Daoy (cell line): Measurements from ENCODE around the gene SASH1. TPM values are rescaled to one million over a fixed set of nuclear protein-coding genes. Genes with fewer than 3 reads are reported as not detected.
"Not testable (repeated sequence)": the region's sequence is repeated elsewhere in the genome, so short reads cannot be mapped to it uniquely, and the experiment has no call there.

Experiments used
- DNase-seq: peaks from one replicate; pipeline ENCODE4 v3.0.0-alpha.2; 2015; ENCODE audit warnings: low read depth
- total RNA-seq: library from RNA; depleted of rRNA; stranded (reverse); fragments of >200 nt; shearing (Covaris generic); gene quantifications from 2 replicates; pipeline ENCODE4 v1.2.3, GENCODE V29; 2014

SASH1 gene
- total RNA-seq, 1 experiment from 2014 or later: 12.4 TPM

DNA sequence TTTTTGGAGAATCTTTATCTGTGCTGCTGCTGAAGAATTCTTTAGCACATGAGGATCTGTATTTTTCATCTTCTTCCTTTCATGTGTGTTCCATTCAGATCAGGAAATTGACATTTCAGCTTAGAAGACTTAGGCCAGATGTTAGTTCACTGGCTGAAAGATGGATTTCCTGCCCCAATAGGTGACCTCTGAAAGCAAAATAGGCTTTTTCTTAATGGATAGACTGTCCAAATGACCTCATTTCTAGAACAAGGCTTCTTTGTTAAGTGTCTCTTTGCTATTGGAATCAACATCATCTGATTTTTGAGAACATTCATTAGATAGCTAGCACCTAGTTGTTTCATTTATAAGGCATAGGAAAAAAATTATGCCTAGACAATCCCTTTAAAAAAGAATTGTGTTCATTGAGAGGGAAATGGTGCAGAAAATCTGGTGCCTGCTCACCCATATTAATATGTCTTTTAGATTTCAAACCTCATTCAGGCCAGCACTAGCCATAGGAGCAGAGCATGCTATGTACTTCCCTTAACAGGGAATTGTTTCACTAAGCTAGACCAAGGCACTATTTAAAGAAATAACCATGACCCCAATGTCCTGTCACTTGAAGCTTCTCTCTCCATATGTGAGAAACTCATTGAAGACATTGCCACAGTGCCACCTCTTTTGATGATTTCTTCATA is 13.6 kb upstream of the SASH1 start:
- no peak for DNase-seq

GRCh38 chr6:148329596-148330381 is 12.8 kb upstream of the SASH1 start:
- DNase-seq: no peak

DNA sequence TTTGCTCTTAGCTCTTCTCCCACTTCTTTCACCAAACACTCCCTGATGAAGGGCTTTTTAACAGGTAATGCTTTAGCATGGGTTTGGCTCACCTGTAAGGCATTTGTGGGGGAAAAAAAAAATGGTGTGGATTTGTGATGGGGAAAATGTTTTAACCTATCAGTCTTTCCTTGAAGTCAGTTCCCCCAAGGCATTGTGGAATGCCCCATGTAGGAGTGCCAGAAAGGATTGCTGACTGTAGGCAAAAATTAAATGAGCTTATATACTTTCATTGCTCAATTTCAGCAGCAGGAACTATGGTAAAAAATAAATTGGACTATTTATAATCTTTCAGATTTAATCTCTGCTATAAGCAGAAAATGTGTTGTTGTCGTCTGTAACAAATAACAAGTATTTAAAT is 10.6 kb upstream of the SASH1 start:
- DNase-seq: no peak

DNA sequence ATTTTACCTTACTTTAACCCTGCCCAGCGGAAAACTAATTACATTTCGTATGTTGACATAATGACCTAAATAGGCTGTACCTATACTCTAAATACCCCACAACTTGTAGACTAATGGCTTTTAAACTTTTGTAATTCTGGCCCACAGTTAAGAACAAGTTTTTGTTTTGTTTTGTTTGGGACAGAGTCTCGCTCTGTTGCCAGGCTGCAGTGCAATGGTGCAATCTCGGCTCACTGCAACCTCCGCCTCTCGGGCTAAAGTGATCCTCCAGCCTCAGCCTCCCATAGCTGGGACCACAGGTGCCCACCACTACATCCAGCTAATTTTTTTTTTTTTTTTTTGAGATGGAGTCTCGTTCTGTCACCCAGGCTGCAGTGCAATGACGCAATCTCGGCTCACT is 5.7 kb upstream of the SASH1 start:
- no peak for DNase-seq

DNA sequence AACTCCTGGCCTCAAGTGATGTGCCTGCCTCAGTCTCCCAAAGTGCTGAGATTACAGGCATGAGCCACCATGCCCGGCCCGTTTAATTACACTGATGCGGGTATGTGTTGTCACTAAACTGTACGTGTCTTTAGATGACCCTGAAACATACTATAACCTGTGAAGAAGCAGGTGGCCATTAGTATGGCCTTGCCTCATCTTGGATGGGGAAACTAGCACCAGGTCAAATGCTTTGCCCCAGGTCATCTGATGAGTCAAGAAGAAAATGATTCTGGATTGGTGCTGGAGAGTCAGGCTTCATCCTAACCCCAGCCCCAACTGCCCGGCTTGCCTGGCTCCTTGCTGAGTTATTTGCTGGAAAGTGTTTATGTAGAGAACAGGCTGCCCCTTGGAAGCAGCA is 2.9 kb upstream of the SASH1 start:
- no peak for DNase-seq

DNA sequence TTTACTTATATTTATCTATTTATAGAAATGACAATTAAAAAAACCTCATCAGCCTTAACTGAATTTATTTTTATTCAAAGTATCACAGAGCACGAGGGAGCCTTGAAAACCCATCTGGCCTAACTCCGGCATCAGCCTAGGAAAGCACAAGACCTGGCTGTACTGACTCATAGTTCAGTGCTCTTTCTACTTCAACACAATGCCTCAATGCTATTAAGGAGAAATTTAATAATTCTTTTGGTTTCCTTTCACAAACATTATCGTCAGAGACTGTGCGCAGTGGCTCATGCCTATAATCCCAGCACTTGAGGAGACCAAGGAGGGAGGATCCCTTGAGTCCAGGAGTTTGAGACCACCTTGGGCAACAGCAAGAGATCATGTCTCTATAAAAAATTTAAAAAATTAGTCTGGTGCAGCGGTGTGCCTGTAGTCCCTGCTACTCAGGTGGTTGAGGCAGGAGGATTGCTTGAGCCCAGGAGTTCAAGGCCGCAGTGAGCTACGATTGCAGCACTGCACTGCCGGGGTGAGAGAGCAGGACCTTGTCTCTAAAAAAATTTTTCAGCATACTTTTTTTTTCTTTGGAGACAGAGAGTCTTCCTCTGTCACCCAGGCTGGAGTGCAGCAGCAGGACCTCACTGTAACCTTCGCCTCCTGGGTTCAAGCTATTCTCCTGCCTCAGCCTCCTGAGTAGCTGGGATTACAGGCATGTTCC is 1.9 kb upstream of the SASH1 start:
- no peak for DNase-seq

- no peak for DNase-seq
Measured at GRCh38 chr6:148342100-148342349, 613 bp upstream of the SASH1 start.

- no peak for DNase-seq
Measured at GRCh38 chr6:148343047-148343782, 577 bp downstream of the SASH1 start.

DNA sequence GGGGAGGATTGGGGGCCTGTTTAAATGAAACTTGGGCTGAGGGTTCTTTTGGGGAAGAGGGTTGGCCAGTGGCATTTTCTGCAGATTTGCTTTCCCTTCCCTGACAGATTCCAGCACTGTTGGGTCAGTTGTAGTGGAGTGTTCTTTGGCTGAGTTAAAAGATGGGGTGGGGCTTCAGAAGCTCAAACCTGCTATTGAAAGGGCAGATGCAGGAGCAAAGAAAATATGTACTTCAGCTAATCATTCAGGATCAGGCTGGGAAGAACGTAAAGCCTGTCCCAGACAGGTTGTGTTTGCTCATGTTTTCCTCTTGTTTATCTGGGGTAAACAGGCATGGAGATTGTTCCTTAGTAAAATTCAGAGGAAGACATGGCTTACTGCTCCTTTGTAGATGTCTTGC is 2.5 kb downstream of the SASH1 start:
- no peak for DNase-seq

- no peak for DNase-seq
Measured at GRCh38 chr6:148345578-148345977, 2.9 kb downstream of the SASH1 start.

DNA sequence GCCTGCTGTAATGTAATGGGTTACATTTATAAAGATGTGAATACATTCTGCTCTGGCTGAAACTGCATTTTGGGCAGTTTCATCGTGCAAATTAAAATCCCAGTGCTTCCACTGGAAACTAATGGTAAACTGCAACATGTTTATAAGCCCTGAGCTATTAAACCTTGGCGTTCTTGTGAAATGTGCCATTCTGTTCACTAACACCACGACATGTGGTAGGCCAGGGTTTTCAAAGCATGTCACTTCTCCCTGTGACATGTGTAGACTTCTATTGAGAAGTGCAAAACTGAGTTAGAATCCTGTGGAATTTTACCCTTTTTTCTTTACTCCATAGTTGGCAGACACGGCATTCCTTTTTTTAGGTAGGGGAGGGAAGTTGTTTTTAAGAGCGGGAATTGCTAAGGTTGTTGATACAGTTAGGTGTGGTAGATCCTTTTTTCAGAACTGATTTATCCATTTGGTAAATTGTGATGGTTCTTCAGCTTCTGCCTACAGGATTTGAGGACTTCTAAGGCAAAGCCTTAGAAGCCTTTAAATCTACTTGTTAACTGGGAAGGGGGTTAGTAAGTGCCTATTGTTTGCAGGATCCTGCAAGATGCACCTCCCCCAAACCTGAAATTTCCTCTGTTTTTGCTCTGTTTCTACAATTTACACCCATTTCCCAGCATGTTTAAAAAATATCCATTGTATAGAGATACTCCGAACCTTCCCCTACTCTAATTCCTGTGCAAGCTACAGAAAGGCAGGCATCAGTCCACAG is 4.2 kb downstream of the SASH1 start:
- no peak for DNase-seq

DNA sequence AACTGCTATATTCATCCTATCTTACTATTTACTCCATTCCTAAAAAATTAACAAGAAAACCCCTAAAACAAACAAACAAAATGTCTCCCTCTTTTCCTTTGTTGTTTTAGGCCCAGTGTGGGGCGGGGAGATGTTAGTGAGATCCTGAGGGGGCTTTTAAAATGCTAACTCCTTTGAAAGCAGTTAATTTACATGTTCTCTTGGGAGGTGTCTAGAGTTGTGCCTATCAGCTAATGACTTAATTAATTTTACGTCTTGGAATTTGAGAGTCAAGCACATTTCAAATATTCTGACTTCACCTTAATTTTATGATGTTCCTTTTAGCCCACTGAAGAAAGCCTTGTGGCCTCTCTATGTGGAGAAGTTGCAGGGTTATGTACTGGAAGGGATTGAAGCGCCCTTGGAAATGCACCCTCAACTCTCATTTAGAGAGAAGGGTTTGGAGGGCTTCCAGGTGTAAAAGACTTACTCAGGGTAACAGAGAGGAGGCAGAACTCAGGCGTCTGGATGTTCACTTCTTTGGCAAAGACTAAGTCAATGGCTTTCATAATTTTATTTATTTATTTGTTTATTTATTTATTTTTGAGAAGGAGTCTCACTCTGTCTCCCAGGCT is 4.9 kb downstream of the SASH1 start:
- no peak for DNase-seq

- no peak for DNase-seq
Measured at GRCh38 chr6:148348335-148348734, 5.7 kb downstream of the SASH1 start.

DNA sequence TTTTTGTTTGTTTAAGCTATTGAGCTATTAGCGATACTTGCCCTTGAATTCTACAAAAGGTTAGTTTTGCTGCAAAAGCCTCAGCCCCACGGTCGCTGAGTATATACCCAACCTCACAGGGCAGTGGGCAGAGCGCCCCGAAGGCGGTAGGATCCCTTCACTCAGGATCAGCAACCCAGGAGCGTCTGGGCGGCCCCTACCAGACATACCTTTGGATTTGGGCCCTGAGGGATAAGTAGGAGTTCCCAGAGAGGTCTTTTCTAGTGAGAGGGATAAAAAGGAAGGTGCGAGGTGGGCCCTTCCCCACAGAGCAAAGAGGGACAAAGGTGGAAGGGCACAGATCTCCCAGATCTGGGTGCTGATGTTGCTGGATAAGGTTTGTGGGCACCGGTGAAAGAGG is 6.1 kb downstream of the SASH1 start:
- no peak for DNase-seq

GRCh38 chr6:148349466-148349865 is 6.8 kb downstream of the SASH1 start:
- DNase-seq: peak; percentile 46

GRCh38 chr6:148351309-148351708 is 8.7 kb downstream of the SASH1 start:
- DNase-seq: no peak

DNA sequence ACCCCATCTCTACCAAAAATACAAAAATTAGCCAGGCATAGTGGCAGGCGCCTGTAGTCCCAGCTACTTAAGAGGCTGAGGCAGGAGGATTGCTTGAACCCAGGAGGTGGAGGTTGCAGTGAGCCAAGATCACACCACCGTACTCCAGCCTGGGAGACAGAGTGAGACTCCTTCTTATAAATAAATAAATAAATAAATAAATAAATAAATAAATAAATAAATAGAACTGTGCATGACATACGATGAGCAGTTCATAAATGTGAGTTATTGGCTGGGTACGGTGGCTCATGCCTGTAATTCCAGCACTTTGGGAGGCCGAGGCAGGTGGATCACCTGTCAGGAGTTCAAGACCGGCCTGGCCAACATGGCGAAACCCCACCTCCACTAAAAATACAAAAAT is 9.8 kb downstream of the SASH1 start:
- not testable (repeated sequence) for DNase-seq

DNA sequence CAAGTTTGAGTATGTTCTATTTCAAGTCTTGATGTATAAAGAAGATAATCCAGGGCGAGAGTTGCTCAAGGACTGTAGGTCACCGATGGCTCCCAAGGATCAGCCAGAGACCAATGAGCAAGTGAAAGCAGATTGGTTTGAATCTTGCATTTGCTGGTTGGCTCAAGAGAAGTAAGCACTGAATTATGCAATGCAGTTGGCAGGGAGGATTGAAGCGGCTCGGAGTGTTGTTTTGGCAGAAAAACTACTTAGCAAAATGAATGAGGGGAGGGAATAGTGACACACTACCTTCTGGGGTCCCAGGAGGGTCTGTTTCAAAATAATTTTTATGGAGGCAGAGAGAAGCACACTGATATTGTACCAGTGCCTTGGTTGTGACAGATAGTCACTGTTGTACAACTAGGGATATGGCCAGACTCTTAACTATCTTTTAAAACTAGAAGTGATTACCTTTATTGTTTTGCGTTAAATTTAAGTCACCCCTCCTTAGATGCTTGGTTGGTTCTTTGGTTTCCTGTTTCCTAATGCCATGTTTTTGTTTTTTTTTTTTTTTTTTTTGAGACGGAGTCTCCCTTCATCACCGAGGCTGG is 15.7 kb downstream of the SASH1 start:
- no peak for DNase-seq

- DNase-seq: no peak
Measured at GRCh38 chr6:148359228-148359627, 16.6 kb downstream of the SASH1 start.

DNA sequence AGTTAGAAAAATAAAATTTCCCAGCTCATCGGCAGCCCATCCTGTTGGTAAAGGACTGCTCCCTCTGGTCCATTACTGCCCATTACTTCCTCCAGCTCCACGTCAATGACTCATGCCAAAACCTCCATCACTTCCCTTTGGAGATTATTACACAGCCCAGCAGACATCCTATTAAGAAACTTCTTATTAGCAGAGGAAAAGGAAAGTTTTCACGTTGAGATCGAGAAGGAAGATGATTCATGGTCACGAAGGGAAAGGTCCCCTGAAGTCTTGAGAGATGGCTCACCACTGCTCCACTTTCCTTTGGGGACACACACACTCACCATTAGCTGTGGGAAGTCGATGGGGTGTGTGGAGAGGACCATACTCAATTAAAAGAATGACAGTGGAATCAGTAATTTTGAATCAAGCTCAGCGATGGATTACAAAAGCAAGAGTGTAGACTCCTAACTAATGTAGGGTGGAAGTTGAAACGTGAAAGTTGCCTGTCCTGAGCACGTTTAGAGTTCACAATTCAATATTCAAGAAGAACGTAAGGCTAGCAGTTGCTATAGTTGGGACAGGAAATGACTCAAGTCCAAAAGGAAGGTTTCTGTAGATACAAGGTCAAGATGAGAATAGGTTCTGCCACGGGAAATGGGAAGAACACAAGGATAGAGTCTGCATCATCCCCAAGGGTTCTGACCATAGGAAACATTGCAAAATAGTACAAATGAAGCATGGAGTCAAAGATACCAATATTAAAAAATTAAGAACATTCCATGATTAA is 21.6 kb downstream of the SASH1 start:
- peak; percentile 49 for DNase-seq
